NCI-H1105 (cell line): ENCODE data around the gene PHOSPHO1.

Source experiments
- DNase-seq: peaks from one replicate; lab custom pipeline; 2025; lab: John Stamatoyannopoulos, UW

PHOSPHO1 gene

GRCh38 chr17:49242813-49243212, 12.2 kb upstream of the PHOSPHO1 start:
- DNase-seq: no peak

- no peak for DNase-seq
These were observed 11.3 kb upstream of the PHOSPHO1 start for GRCh38 chr17:49241692-49242397.

GRCh38 chr17:49241040-49241439, 10.5 kb upstream of the PHOSPHO1 start:
- no peak for DNase-seq

- DNase-seq: no peak
These were observed 10.0 kb upstream of the PHOSPHO1 start for GRCh38 chr17:49240619-49241018.

- DNase-seq: no peak
These were observed 9.4 kb upstream of the PHOSPHO1 start for GRCh38 chr17:49239963-49240362.

- no peak for DNase-seq
These were observed 5.3 kb upstream of the PHOSPHO1 start for GRCh38 chr17:49235896-49236295.

GRCh38 chr17:49234509-49235080, 4.0 kb upstream of the PHOSPHO1 start:
- DNase-seq: no peak

- no peak for DNase-seq
These were observed 942 bp upstream of the PHOSPHO1 start for GRCh38 chr17:49231563-49231894.

GRCh38 chr17:49229805-49230600, 584 bp downstream of the PHOSPHO1 start:
- DNase-seq: no peak

- no peak for DNase-seq
These were observed 1.3 kb downstream of the PHOSPHO1 start for GRCh38 chr17:49229076-49229804.

GRCh38 chr17:49227436-49228261, 2.9 kb downstream of the PHOSPHO1 start:
- peak; percentile 40 for DNase-seq

GRCh38 chr17:49226771-49227435, 3.7 kb downstream of the PHOSPHO1 start:
- no peak for DNase-seq

- DNase-seq: no peak
These were observed 4.9 kb downstream of the PHOSPHO1 start for GRCh38 chr17:49225554-49226236.

GRCh38 chr17:49224997-49225337, 5.6 kb downstream of the PHOSPHO1 start:
- DNase-seq: no peak

- peak; percentile 39 for DNase-seq
These were observed 6.2 kb downstream of the PHOSPHO1 start for GRCh38 chr17:49224198-49224996.

GRCh38 chr17:49223517-49224197, 6.9 kb downstream of the PHOSPHO1 start:
- DNase-seq: peak; percentile 28

- DNase-seq: no peak
These were observed 7.4 kb downstream of the PHOSPHO1 start for GRCh38 chr17:49223168-49223516.

GRCh38 chr17:49219987-49220386, 10.6 kb downstream of the PHOSPHO1 start:
- DNase-seq: no peak
